HFF-Myc (cell line): ENCODE data around the gene KLF12.

Experiments
- DNase-seq: peaks from one replicate; pipeline ENCODE4 v3.0.0-alpha.2; 2011; ENCODE audit warnings: low read depth; ENCODE audit errors: extremely low read depth
- H3K4me3 ChIP-seq: replicated peaks from 2 replicates; pipeline ENCODE4 v1.5.1; 2011; ENCODE audit warnings: low read depth, mild to moderate bottlenecking, control low read depth, low read length
- CTCF ChIP-seq: IDR thresholded peaks from 2 replicates; pipeline ENCODE4 v1.5.1; 2012; ENCODE audit warnings: mild to moderate bottlenecking, low read depth, low read length, control low read depth; ENCODE audit errors: missing control alignments

KLF12 gene

GRCh38 chr13:74093691-74094090, 40.5 kb downstream of the KLF12 start:
- no peak for DNase-seq
- H3K4me3 ChIP-seq = no peak overlapping the region
- no peak for TF ChIP-seq CTCF

DNA sequence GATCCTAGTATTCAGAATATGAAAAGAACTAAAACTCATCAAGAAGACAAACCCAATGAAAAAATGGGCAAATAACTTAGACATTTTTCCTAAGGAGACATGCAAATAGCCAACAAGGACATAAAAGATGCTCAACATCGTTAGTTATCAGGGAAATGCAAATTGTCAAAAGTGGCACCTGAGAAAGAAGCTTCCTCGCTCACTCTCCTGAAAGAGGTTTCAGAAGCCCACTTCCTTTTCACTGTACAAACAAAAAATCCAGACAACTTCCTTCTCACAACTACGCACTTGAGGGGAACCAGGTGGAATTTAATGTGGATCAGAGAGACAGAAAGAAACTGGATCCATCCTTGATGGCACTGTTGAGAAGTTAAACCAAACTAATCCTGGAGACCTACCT, 41.5 kb downstream of the KLF12 start:
- no peak overlapping the region for H3K4me3 ChIP-seq
- no peak for DNase-seq
- no peak for TF ChIP-seq CTCF

DNA sequence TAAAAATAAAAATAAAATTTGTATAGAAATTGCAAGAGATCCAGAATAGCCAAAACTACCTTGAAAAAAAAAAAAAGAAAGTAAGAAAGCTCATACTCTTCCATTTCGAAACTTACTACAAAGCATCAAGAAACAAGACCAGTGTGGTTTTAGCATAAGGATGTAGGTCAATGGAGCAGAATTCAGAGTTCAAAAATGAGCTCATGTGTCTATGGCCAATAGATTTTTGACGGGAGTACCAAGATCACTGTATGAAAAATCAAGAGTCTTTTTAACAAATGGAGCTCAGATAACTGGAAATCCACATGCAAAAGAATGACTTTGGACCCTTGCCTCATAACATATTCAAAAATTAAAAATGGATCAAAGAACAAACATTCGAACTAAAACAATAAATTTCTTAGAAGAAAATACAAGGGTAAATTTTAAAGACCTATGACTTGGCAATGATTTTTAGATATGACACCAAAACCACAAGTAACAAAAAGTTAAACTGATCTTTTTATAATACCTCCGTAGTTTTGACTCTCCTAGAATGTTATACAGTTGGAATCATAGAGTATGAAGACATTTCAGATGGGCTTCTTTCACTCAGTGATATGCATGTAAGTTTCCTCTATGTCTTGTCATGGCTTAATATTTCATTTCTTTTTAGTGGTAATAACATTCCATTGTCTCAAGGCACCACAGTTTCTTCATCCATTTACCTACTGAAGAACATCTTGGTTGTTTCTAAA, 43.2 kb downstream of the KLF12 start:
- DNase-seq = no peak
- H3K4me3 ChIP-seq = no peak overlapping the region
- no peak for TF ChIP-seq CTCF

- no peak for DNase-seq
- no peak for TF ChIP-seq CTCF
- H3K4me3 ChIP-seq = no peak overlapping the region
Observed at GRCh38 chr13:74090397-74090796, 43.8 kb downstream of the KLF12 start.

- H3K4me3 ChIP-seq = no peak overlapping the region
- DNase-seq = no peak
- no peak for TF ChIP-seq CTCF
Observed at GRCh38 chr13:74087357-74087756, 46.8 kb downstream of the KLF12 start.
